Measurements from ENCODE around the gene MTMR10.

GRCh38 chr15:30922480-30923311 is 68.7 kb downstream of the MTMR10 start:
- TF ChIP-seq POLR2AphosphoS5 (IDR thresholded peaks at IDR 0.05; ENCODE audit: low read depth, low read length) (no peak), POLR2A (IDR thresholded peaks at IDR 0.05; ENCODE audit: low read depth, low read length) (no peak), SPI1 (IDR thresholded peaks at IDR 0.05; ENCODE audit: low read depth, low read length) (no peak), TAF1 (IDR thresholded peaks at IDR 0.05; ENCODE audit: low read depth, low read length) (no peak)

Data from GM12891 (cell line).